HG02943 (cell line): Measurements from ENCODE around the gene RSRC2.
"Not testable (repeated sequence)": the region's sequence is repeated elsewhere in the genome, so short reads cannot be mapped to it uniquely, and the experiment has no call there.

Experiments
- ATAC-seq: cut with Tn5 transposase; IDR thresholded peaks from one replicate; pipeline ENCODE4 v1.9.1; 2021; ENCODE audit warnings: mild to moderate bottlenecking, low read depth, moderate library complexity; ENCODE audit not compliant: unreplicated experiment

RSRC2 gene, protein sequence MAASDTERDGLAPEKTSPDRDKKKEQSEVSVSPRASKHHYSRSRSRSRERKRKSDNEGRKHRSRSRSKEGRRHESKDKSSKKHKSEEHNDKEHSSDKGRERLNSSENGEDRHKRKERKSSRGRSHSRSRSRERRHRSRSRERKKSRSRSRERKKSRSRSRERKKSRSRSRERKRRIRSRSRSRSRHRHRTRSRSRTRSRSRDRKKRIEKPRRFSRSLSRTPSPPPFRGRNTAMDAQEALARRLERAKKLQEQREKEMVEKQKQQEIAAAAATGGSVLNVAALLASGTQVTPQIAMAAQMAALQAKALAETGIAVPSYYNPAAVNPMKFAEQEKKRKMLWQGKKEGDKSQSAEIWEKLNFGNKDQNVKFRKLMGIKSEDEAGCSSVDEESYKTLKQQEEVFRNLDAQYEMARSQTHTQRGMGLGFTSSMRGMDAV

DNA sequence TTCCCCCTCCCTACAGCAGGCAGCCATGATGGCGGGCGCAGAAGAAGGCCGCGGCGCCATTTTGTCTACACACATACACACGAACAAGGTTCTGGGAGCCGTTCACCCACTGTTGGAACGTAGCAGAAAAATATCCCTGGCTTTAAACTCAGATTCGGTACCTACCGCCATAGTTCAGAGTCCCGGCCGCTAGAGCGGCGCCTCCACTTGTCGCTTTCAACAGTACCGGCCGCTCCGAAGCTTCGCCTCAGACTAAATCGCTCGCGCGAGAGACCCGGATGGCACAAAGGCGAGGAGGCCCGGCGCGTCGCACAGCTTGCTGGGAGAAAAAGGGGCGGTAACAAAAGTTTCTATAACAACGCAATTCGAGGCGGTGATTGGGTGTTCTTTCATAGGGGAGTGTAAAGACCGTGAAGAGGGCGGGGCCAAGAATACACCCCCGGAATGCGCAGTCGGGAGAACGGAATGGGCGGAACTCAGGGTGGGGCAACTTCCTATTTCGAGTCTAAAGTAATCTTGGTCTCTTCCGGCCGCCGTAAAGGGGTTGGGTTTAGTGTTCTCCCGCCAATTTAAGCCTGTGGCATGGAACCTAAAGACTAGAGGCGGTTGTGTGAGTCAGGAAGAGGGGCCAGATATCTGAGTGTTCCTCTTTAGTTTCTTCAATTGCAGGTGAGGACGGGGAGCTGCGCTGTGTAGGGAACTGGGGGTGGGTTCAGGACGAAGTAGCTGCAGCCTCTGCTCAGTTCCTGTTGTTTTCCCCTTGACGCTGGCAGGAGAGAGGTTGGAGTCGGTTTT, at the start of gene RSRC2, which contains the start of gene KNTC1:
Gene RSRC2 (minus strand): TSS at position 254 of the 795 bp plus-strand sequence. CDS start 83 bp downstream, at position 171.
Gene KNTC1 (plus strand): TSS at position 567 of the 795 bp plus-strand sequence. CDS start 2,815 bp downstream, outside the sequence.
- ATAC-seq, result peak; percentile 92

DNA sequence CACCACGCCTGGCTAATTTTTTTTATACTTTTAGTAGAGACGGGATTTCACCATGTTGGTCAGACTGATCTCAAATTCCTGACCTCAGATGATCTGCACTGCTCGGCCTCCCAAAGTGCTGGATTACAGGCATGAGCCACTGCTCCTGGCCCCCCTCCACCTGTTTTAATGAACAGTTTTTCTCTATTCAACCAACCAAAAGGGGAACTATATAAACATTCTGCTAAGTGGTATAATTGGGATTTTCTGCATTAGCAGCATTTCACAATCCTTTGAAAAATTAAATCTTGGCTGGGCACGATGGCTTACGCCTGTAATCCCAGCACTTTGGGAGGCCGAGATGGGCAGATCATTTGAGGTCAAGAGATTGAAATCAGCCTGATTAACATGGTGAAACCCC, 45.1 kb upstream of the RSRC2 start:
- no peak for ATAC-seq

DNA sequence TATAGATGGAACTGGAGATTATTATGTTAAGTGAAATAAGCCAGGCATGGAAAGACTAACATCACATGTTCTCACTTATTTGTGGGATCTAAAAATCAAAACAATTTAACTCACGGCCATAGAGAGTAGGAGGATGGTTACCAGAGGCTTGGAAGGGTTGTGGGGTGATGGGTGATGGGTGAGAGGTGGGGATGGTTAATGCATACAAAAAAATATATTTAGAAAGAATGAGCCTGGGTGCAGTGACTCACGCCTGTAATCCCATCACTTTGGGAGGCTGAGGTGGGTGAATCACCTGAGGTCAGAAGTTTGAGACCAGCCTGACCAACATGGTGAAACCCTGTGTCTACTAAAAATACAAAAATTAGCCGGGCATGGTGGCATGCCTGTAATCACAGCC, 43.3 kb upstream of the RSRC2 start:
- ATAC-seq, result not testable (repeated sequence)

DNA sequence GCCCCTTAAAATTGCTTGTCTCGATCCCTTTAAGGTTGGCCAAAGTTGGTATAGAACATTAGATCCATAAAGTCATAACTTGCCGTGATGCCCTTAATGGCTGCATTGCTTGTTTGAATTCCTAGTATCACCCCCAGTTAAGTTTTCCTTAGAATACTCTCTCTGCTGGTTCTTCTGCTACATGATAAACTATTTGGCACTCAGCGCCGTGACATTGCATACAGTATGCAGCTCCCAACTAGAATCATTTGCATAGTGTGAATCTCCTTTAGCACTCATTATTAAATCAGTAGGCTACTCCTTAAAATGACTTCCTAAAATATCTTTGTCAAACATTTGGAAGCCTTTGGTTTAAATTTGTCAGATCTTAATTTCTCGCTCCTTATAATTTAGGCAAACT, 42.6 kb upstream of the RSRC2 start:
- no peak for ATAC-seq

DNA sequence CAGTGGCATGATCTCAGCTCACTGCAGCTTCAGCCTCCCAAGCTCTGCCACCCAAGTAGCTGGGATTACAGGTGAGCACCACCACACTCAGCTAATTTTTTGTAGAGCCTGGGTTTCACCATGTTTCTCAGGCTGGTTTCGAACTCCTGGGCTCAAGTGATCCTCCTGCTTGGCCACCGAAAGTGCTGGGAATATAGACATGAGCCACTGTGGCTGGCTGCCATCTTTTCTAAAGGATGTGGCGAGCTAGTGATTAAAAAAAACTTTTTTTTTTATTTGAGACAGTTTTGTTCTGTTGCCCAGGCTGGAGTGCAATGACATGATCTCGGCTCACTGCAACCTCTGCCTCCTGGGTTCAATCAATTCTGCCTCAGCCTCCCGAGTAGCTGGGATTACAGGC, 40.1 kb upstream of the RSRC2 start:
- ATAC-seq, result not testable (repeated sequence)

DNA sequence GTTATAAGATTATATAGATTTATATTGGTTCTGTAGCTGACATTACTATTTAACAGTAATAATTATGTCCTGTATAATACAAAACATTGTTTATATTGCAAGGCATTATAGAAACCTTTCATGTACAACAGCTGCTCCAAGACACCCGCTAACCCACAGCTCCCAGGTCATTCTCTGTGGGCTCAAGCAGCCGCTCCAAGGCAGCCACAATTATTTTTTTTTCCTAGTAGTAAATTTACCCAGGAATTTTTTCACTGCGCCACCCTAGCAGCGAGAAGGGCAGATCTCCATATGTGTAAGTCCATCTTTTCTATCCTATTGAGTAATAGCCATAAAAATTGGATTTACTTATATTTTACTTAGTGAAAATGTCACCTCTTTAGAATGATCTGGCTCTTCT, 36.6 kb upstream of the RSRC2 start:
- ATAC-seq, result no peak

DNA sequence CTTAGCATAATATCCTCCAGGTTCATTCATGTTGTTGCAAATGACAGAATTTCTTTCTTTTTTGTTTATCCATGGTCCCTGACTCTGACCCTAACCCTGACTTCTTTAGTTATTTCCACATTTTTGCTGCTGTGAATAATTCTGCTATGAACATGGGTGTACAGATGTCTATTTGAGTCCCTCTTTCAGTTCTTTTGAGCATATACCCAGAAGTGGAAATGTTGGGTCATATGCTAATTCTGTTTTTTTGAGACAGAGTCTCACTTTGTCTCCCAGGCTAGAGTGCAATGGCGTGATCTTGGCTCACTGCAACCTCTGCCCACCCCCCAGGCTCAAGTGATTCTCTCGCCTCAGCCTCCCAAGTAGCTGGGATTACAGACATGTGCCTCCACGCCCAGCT, 33.4 kb upstream of the RSRC2 start:
- ATAC-seq, result no peak

DNA sequence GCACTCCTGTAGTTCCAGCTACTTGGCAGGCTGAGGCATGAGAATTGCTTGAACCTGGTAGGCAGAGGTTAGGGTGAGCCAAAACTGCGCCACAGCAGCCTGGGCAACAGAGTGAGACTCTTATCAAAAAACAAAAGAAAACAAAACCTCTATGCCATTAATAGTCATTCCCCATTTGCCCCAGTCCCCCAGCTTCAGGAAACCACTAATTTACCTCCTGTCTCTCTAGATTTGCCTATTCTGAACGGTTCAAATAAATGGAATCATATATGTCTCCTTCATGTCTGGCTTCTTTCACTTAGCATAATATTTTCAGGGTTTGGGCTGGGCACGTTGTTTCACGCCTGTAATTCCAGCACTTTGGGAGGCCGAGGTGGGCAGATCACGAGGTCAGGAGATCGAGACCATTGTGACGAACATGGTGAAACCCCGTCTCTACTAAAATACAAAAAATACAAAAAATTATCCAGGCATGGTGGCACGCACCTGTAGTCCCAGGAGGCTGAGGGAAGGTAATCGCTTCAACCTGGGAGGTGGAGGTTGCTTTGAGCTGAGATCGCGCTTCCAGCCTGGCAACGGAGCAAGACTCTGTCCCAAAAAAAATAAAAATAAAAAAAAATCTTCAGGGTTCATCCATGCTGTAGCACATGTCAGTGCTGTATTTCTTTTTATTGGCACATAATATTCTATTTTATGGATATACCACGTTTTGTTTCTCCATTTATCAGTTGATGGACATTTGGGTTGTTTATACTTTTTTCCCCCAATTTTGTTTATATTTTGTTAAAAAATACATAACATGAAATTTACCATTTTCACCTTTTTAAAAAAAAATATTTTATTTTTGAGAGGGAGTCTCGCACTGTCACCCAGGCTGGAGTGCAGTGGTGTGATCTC, 32.3 kb upstream of the RSRC2 start:
- ATAC-seq, result no peak

DNA sequence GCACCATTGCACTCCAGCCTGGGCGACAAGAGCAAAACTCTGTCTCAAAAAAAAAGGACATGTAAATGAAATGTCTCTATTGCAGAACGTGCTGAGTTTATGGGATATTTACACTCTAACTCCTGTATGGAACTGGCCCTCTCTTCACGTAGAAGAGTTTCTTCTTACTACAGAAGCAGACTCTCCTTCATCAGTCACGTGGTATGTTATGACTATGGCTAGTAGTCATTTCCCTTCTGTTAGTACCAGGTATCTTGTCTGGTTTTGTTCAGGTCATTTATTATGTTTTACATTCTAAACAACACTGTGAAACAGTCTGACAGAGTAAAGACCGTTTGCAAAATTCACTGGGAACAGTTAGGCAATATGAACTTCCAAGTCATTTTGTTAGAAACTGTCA, 20.6 kb upstream of the RSRC2 start:
- ATAC-seq, result no peak

DNA sequence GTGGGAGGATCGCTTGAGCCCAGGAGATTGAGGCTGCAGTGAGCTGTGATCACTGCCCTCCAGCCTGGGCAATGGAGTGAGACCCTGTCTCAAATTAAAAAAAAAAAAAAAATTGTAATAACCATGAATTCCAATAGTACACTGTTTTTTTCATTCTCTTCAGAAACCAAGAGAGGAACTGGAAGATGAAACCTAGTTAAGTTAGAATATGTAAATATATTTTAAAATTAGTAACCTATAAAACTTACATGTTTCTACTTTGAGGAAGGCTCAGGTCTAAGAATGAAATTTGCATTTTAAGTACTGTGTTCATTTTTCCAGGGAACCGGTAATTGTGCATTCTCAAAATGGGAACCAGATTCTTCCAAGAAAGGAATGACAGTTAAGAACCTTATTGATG, 19.1 kb upstream of the RSRC2 start:
- peak; percentile 60 for ATAC-seq

DNA sequence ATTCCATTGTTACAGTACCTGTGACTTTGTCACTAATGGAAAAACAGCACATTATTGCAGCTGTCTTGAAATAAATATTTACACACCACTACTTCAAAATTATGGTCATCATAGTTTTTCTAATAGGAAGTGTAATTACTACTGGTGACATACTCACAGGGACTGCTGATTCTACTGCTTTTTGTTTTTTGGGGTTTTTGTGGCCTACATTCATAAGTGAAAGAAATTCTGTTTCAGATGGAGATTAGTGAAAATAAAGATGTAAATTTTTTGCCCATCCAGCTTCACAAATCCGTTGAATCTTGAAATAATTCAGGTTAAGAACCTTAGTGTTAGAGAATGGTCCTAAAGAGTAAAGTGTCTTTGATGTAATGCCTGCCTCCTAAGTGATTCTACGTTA, 17.8 kb upstream of the RSRC2 start:
- ATAC-seq, result no peak

DNA sequence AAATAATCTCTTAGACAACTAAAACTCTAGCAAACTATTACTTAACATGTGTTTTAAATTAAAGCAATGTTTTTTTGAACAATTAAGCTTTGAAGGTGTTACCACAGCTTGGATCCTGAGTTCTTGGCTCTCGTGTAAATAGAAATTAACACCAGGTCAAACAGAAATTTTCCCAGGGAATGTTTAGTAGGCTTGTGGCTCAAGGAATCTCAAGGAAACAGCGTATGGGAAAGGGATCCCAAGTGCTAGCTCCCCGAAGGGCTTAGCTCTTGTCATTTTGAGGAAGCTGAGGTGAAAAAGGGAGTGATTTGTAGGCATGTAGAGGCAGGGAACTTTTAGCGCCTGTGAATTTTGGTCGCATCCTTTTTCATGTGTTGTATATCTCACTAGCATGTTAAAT, 11.8 kb upstream of the RSRC2 start:
- ATAC-seq, result no peak

DNA sequence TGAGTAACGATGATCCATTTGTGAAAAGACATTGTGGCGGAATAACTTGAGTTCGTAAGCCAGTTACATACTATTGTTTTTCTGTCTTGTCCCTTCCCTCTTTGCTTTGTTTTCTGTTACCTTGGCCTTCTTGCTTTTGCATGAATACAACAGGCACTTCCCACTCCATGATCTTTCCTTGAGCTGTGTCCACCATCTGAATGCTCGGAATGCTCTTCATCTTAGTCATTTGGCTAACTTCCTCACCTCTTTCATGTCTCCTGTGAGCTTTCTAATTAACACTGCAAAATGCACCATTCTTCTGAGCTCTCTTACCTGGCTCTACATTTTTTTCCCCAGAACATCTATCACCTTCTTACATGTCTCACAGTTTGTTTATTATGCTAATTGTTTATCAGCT, 10.3 kb upstream of the RSRC2 start:
- no peak for ATAC-seq

DNA sequence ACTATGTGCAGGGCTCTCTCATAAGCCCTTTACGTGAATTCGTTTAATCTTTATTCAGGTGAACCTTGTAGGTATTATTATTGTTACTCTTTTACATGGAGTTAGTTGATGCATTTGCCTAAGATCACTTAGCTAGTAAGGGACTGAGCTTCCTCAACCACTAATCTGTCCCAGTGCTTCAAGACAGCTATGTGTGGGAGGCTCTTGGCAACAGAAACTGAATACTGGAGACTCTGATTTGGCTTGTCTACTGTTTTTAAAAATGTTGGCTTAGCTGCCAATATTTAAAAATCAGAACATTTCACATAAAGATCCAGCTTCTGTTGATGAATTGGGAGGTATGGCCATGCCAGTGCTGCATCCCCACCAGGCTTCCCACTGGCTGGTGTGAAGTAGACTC, 7.1 kb upstream of the RSRC2 start:
- ATAC-seq, result no peak

DNA sequence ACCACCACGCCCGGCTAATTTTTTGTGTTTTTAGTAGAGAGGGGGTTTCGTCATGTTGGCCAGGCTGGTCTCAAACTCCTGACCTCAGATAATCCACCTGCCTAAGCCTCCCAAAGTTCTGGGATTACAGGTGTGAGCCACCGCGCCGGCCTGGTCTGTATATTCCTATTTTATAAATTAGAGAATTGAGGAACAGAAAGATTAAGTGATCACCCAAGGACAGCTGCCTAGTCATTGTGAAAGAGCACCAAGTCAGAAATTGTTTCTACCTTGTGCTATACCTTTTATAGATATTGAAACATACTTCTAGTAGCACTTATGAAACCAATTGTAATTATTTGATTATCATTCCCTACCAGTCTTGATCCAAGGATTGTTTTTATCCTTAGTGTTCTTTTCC, 2.3 kb upstream of the RSRC2 start:
- ATAC-seq, result no peak

DNA sequence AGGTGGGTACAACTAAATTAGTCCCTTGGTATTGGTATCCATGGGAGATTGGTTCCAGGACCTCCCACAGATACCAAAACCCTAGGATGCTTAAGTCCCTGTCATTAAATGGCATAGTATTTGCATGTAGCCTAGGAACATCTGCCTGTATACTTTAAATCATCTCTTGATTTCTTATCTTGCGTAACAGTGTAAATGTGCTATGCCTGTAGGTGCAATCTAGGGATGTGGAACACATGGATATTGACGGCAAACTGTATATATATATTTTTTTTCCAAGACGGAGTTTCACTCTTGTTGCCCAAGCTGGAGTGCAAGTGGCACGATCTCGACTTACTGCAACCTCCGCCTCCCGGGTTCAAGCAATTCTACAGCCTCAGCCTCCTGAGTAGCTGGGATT, 1.8 kb upstream of the RSRC2 start:
- no peak for ATAC-seq

DNA sequence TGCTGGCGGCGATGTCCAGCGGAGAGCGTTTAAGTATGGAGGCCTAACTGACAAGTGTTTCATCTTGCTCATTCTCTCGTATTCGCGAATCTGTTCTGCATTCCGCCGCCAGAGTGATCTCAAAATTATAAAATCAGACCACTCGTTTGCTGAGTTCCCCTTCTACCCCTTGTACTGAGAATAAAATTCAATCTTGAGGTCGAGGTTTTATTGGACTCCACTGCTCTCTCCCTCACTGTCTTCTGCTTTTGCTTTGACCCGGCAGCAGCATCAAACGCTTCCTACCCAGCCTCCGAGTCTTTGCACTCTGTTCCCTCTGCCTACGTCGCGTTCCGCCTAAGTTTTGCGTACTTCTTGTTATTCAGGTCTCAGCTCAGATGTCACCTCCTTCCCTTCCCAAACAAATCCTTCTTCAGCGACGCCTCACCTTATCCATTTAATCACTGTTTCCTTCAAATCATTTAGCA, 775 bp upstream of the RSRC2 start:
- ATAC-seq, result no peak

DNA sequence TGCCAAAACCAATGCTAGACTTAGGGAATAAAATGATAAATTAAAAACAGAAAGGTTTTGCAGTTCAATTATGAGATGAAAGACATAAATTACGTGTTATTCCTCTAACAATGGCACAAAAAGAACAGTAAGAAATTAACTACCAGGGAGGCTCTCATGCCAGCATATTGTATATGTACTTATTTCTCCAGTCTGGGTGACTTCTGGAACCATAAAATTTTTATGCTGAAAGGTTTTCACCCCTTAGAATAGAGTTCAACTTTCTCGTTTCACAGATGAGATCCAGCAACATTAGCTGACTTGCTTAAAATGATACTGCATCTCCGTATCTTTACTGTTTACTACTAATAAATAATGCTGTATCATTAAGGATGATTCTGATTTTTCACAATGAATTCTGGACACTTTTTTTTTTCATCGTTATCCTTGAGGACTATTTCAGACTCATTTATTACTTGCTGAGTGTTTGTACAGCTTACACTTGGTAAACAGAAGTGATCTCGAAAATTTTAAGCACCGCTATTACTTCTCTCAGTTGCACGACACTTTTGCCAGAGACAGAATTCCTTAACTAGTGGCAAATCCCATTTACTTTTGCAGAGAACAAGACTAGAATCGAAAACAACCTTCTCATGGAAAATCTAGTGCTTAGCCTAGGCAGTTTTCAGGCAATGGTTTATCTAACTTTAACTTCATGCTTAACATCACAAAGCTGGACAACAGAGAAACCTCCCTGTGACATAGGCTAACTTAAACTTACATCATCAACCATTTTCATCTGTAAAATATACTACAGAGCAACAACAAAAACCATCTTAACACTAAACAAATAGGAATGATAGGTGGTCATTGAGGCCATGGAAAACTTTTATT, 2.7 kb downstream of the RSRC2 start:
- ATAC-seq, result no peak

DNA sequence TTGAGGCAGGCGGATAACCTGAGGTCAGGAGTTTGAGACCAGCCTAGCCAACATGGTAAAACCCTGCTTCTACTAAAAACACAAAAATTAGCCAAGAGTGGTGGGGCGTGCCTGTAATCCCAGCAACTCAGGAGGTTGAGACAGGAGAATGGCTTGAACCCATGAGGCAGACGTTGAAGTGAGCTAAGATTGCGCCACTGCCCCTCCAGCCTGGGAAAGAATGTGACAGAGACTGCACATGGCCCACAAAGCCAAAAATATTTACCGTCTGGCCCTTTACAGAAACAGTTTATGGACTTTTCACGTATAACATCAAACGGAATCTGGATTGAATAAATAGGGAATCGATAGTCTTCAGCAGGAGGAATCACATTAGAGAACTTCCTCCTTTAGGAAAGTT, 3.5 kb downstream of the RSRC2 start:
- ATAC-seq, result no peak

DNA sequence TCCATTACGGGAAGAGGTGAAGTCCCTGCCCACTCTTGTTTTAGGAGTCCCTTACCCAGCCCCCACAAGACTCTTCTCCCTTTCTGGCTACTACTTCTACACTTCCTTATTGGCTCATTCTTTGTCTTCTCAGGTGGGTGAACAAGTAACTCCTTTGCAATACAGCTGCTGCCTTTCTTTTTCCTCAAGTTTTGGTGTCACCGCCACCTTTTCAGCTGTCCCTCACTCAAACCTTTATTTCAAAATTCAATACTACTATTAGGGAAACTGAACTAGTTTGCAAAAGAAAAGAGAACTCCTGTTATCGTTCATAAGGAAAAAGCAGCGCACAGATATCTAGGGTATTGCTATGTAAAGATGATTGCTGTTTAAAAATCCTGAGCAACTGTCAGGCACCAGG, 6.1 kb downstream of the RSRC2 start:
- ATAC-seq, result no peak
